ENCODE results near the gene ZNF394.

GRCh38 chr7:99469381-99470065 is 30.6 kb downstream of the ZNF394 start:
- no peak for TF ChIP-seq CREB1 (IDR thresholded peaks at IDR 0.05; ENCODE audit: low read depth)
- no peak for TF ChIP-seq TEAD4 (IDR thresholded peaks at IDR 0.05)
